Activated CD8-positive, alpha-beta T cell treated with anti-CD3 and anti-CD28 coated beads for 36 hours (primary cell): Measurements from ENCODE around the gene ANXA2. TPM values are rescaled to one million over a fixed set of nuclear protein-coding genes. Genes with fewer than 3 reads are reported as not detected.

Source experiments
- ATAC-seq: fragments of 200-7000 bp; cut with Tn5 transposase; one replicate; pipeline ENCODE4 v1.10.0; 2021; ENCODE audit warnings: mild to moderate bottlenecking, moderate library complexity
- CTCF ChIA-PET: fragments of 350-600 bp; sonication (Branson Sonifier 250); formaldehyde crosslinking; loops from one replicate; lab custom pipeline; 2021; ENCODE audit warnings: antibody characterized with exemption; lab: Charles Lee
- POLR2A ChIA-PET: fragments of 350-600 bp; sonication (Branson Sonifier 250); formaldehyde crosslinking; loops from one replicate; lab custom pipeline; 2021; ENCODE audit warnings: antibody characterized with exemption; lab: Charles Lee
- DNase-seq: peaks from one replicate; pipeline ENCODE4 v3.0.0-alpha.2; 2020
- H3K27ac Mint-ChIP-seq: one replicate; pipeline ENCODE4 v1.8.0; 2021; ENCODE audit warnings: mild to moderate bottlenecking, mixed read lengths
- H3K27me3 Mint-ChIP-seq: one replicate; pipeline ENCODE4 v1.8.0; 2021; ENCODE audit warnings: mixed read lengths
- H3K36me3 Mint-ChIP-seq: one replicate; pipeline ENCODE4 v1.8.0; 2021; ENCODE audit warnings: low read depth, mixed read lengths
- H3K4me1 Mint-ChIP-seq: one replicate; pipeline ENCODE4 v1.8.0; 2021; ENCODE audit warnings: low read depth, mixed read lengths
- H3K4me3 Mint-ChIP-seq: one replicate; pipeline ENCODE4 v1.8.0; 2021; ENCODE audit warnings: mild to moderate bottlenecking, moderate library complexity, mixed read lengths
- H3K9me3 Mint-ChIP-seq: one replicate; pipeline ENCODE4 v1.8.0; 2021; ENCODE audit warnings: mixed read lengths
- CTCF ChIP-seq: fragments of 200-600 bp; IDR thresholded peaks from one replicate; pipeline ENCODE4 v1.8.0; 2022; ENCODE audit warnings: antibody characterized with exemption, mild to moderate bottlenecking
- intact Hi-C: fragments of 100-400 bp; cut with micrococcal nuclease; formaldehyde crosslinking; loops from one replicate; pipeline ENCODE4 v1.10.0; 2022
- total RNA-seq, 2 experiments: library from RNA; stranded (reverse); gene quantifications; one replicate each; pipeline ENCODE4 v1.2.3, GENCODE V29; 2021

ANXA2 gene
- total RNA-seq, 2 experiments from 2014 or later = 57.9 to 60.2 TPM

DNA sequence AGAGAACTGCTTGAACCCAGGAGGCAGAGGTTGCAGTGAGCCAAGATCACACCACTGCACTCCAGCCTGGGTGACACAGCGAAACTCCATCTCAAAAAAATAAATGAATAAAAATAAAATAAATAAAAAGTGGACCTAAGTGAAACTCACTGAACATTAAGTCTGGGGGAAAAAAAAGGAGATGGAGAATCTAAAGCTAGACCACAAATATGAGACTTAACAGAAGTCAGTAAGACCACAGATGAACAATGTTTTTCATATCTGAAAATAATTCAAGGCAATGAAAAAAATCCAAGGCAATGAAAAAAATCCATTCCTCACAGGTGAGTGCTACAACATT lies 18.6 kb downstream of the ANXA2 start:
- no peak overlapping the region for H3K27ac Mint-ChIP-seq
- intact Hi-C loops = no loop called here
- no peaks in the 10 kb centered on the region for H3K4me1 Mint-ChIP-seq
- H3K36me3 Mint-ChIP-seq = peaks cover 6% of the 10 kb centered on the region
- H3K27me3 Mint-ChIP-seq = no peaks in the 10 kb centered on the region
- DNase-seq (no peak), ATAC-seq (no peak)
- CTCF ChIA-PET = no interaction called here
- POLR2A ChIA-PET = no interaction called here
- TF ChIP-seq CTCF = no peak
- H3K9me3 Mint-ChIP-seq = no peaks in the 10 kb centered on the region
- no peak overlapping the region for H3K4me3 Mint-ChIP-seq

- ATAC-seq = no peak
- Mint-ChIP-seq H3K36me3 (peaks cover 3% of the 10 kb centered on the region), H3K27me3 (no peaks in the 10 kb centered on the region), H3K9me3 (no peaks in the 10 kb centered on the region), H3K4me3 (no peak overlapping the region), H3K4me1 (no peaks in the 10 kb centered on the region), H3K27ac (no peak overlapping the region)
- no peak for TF ChIP-seq CTCF
- POLR2A ChIA-PET = no interaction called here
- DNase-seq = no peak
- intact Hi-C loops = no loop called here
- CTCF ChIA-PET = interaction anchor here (1.1 to 1.4 kb wide), 2 partner anchors 17 to 69 kb away, joined by 3 read pairs; no protein-coding TSS in a partner anchor
Observed at GRCh38 chr15:60376677-60377095, 21.1 kb downstream of the ANXA2 start.

GRCh38 chr15:60375306-60375705 lies 22.5 kb downstream of the ANXA2 start:
- ChIA-PET CTCF (interaction anchor here (1.4 kb wide), 2 partner anchors 16 to 145 kb away, joined by 3 to 5 read pairs; no protein-coding TSS in a partner anchor), POLR2A (interaction anchor here (0.5 kb wide), 1 partner anchor 145 kb away, joined by 3 read pairs; no protein-coding TSS in a partner anchor)
- Mint-ChIP-seq H3K9me3 (no peaks in the 10 kb centered on the region), H3K27ac (no peak overlapping the region), H3K4me1 (peaks cover 13% of the 10 kb centered on the region), H3K27me3 (no peaks in the 10 kb centered on the region), H3K4me3 (no peak overlapping the region), H3K36me3 (peaks cover 4% of the 10 kb centered on the region)
- intact Hi-C loops = no loop called here
- TF ChIP-seq CTCF = no peak
- DNase-seq (no peak), ATAC-seq (no peak)

GRCh38 chr15:60374628-60375081 lies 23.1 kb downstream of the ANXA2 start:
- no peak for DNase-seq
- Mint-ChIP-seq H3K36me3 (peaks cover 4% of the 10 kb centered on the region), H3K4me1 (peaks cover 13% of the 10 kb centered on the region), H3K27me3 (no peaks in the 10 kb centered on the region), H3K27ac (no peak overlapping the region), H3K9me3 (no peaks in the 10 kb centered on the region), H3K4me3 (no peak overlapping the region)
- intact Hi-C loops = no loop called here
- no peak for ATAC-seq
- CTCF ChIA-PET = interaction anchor here (1.4 to 2.1 kb wide), 3 partner anchors 15 to 146 kb away, joined by 4 to 11 read pairs (median 5); no protein-coding TSS in a partner anchor
- no peak for TF ChIP-seq CTCF
- POLR2A ChIA-PET = no interaction called here

- CTCF ChIA-PET = interaction anchor here (1.0 to 2.1 kb wide), 4 partner anchors 14 to 146 kb away, joined by 3 to 11 read pairs (median 4); no protein-coding TSS in a partner anchor
- intact Hi-C loops = no loop called here
- Mint-ChIP-seq H3K36me3 (peaks cover 4% of the 10 kb centered on the region), H3K4me1 (peaks cover 13% of the 10 kb centered on the region), H3K9me3 (no peaks in the 10 kb centered on the region), H3K27ac (no peak overlapping the region), H3K4me3 (no peak overlapping the region), H3K27me3 (no peaks in the 10 kb centered on the region)
- no peak for TF ChIP-seq CTCF
- ATAC-seq (no peak), DNase-seq (no peak)
- POLR2A ChIA-PET = no interaction called here
Observed at GRCh38 chr15:60374209-60374608, 23.6 kb downstream of the ANXA2 start.
